ENCODE data around the gene ROGDI. TPM values are rescaled to one million over a fixed set of nuclear protein-coding genes. Genes with fewer than 3 reads are reported as not detected.

The ROGDI gene
- total and polyA plus RNA-seq, 2 donors (not counting 3 experiments of a cell fraction or from before 2014, with no cell fraction given): 12.0 to 36.9 TPM

GRCh38 chr16:4802659-4803287, 340 bp upstream of the ROGDI start:
- Histone ChIP-seq H3K4me1 (ENCODE audit: control insufficient read depth, extremely low read depth, insufficient read depth, low read length) (peaks cover 7% of the 10 kb centered on the region), H3K4me2 (ENCODE audit: insufficient read depth, low read length) (peak overlapping the region; percentile 74), H3K9me3 (replicated peaks; ENCODE audit: control insufficient read depth, insufficient read depth, low read length) (no peaks in the 10 kb centered on the region), H3K9ac (replicated peaks; ENCODE audit: extremely low read depth, insufficient read depth, low read length) (peak overlapping the region; percentile 44), H2AFZ (ENCODE audit: low read depth, low read length) (peak overlapping the region; percentile 96), H3K79me2 (ENCODE audit: control insufficient read depth, insufficient read depth, low read length) (no peaks in the 10 kb centered on the region), H3K36me3 (ENCODE audit: control insufficient read depth in 2 of 2, extremely low read depth in 1 of 2, insufficient read depth in 2 of 2, low read length in 2 of 2) (peaks cover 7% of the 10 kb centered on the region in 2 experiments), H3K27ac (ENCODE audit: insufficient read depth, low read depth, low read length) (no peak overlapping the region), H3K4me3 (replicated peaks in 1 of 3; ENCODE audit: insufficient read depth in 1 of 3, low read depth in 1 of 3, low read length in 3 of 3) (peak overlapping the region; percentile 59 to 76 (median 75)), H4K20me1 (replicated peaks; ENCODE audit: control insufficient read depth, extremely low read depth, insufficient read depth, low read length) (no peaks in the 10 kb centered on the region), H3K9me1 (replicated peaks; ENCODE audit: control insufficient read depth, extremely low read depth, insufficient read depth, low read length) (no peaks in the 10 kb centered on the region), H3K27me3 (ENCODE audit: control insufficient read depth in 2 of 2, insufficient read depth in 2 of 2, low read length in 2 of 2) (no peaks in the 10 kb centered on the region)
- no TSS peak for BruUV-seq (replicated peaks)
- intact Hi-C loops (cut with micrococcal nuclease): loop anchor here (1.0 to 2.0 kb wide), 4 partner anchors 34 to 154 kb away; partner anchors contain the start of genes ANKS3, DNAAF8, GLYR1 and UBN1
- TF ChIP-seq MAX (IDR thresholded peaks at IDR 0.05; ENCODE audit: insufficient read depth, insufficient read length) (no peak), POLR2AphosphoS5 (IDR thresholded peaks at IDR 0.05; ENCODE audit: insufficient read depth, low read depth, low read length) (peak; percentile 82), EZH2 (IDR thresholded peaks at IDR 0.05; ENCODE audit: borderline replicate concordance, low read depth, low read length, severe bottlenecking) (no peak), POLR2A (IDR thresholded peaks at IDR 0.05; ENCODE audit: low read depth, low read length) (peak; percentile 26), FOS (IDR thresholded peaks at IDR 0.05; ENCODE audit: borderline replicate concordance, insufficient read depth, low read length) (no peak), GATA2 (IDR thresholded peaks at IDR 0.05; ENCODE audit: insufficient read depth, insufficient read length, low read depth, low read length) (no peak), CTCF (IDR thresholded peaks at IDR 0.05; ENCODE audit: extremely low read depth in 1 of 2, insufficient read depth in 1 of 2, low read depth in 1 of 2, low read length in 2 of 2) (no peak), JUN (IDR thresholded peaks at IDR 0.05; ENCODE audit: borderline replicate concordance, insufficient read depth, insufficient read length, low read depth) (no peak), MYC (IDR thresholded peaks at IDR 0.05; ENCODE audit: low read depth, low read length) (no peak)
- dilution Hi-C loops (cut with MboI; ENCODE audit: extremely low pct_ligation_motif_present, low sequenced_read_pairs): no loop called here
- POLR2A ChIA-PET: interaction anchor here (1.1 to 1.2 kb wide), 2 partner anchors 17 to 34 kb away, joined by 3 read pairs; no protein-coding TSS in a partner anchor
- peak; percentile 89 for FAIRE-seq
- DNase-seq (ENCODE audit: low read depth, low spot score): peak; percentile 91
- CTCF ChIA-PET: interaction anchor here (1.0 to 1.5 kb wide), 4 partner anchors 16 to 155 kb away, joined by 3 to 4 read pairs (median 3); partner anchors contain the start of gene SEC14L5
